Astrocyte (in vitro differentiated cells and primary cell): Measurements from ENCODE around the gene PRRC1. TPM values are rescaled to one million over a fixed set of nuclear protein-coding genes. Genes with fewer than 3 reads are reported as not detected.
A peak's percentile ranks its signal among the peaks of the same experiment; 100 is the strongest.

Experiments used
- DNase-seq: peaks from one replicate; pipeline ENCODE4 v3.0.0-alpha.2; 2010; ENCODE audit warnings: low read depth
- FAIRE-seq: peaks from 2 replicates; lab custom pipeline; 2011; peaks lifted over from hg19 to GRCh38; lab: Jason Lieb, UNC
- H2AFZ ChIP-seq: 2 replicates; pipeline ENCODE4 v1.6.0; 2012; ENCODE audit warnings: low read depth, low read length, inconsistent platforms
- H3K27ac ChIP-seq: 2 replicates; pipeline ENCODE4 v1.5.1; 2011; ENCODE audit warnings: low read depth, low read length, inconsistent platforms
- H3K27me3 ChIP-seq: 2 replicates; pipeline ENCODE4 v1.6.0; 2011; ENCODE audit warnings: low read length, inconsistent platforms; ENCODE audit not compliant: insufficient read depth
- H3K36me3 ChIP-seq: 2 replicates; pipeline ENCODE4 v1.5.1; 2011; ENCODE audit warnings: low read length, inconsistent platforms; ENCODE audit not compliant: insufficient read depth
- H3K4me1 ChIP-seq: 2 replicates; pipeline ENCODE4 v1.5.1; 2011; ENCODE audit warnings: low read length, inconsistent platforms; ENCODE audit not compliant: insufficient read depth
- H3K4me2 ChIP-seq: 2 replicates; pipeline ENCODE4 v1.6.0; 2012; ENCODE audit warnings: low read length, inconsistent platforms
- H3K4me3 ChIP-seq: 2 replicates; pipeline ENCODE4 v1.5.1; 2011; ENCODE audit warnings: low read depth, mild to moderate bottlenecking, low read length, inconsistent platforms; ENCODE audit not compliant: insufficient read depth
- H3K79me2 ChIP-seq: 2 replicates; pipeline ENCODE4 v1.6.0; 2012; ENCODE audit warnings: mild to moderate bottlenecking, low read length, inconsistent platforms; ENCODE audit not compliant: insufficient read depth
- H3K9ac ChIP-seq: 2 replicates; pipeline ENCODE4 v1.6.0; 2012; ENCODE audit warnings: mild to moderate bottlenecking, low read length, inconsistent platforms
- H3K9me3 ChIP-seq: 2 replicates; pipeline ENCODE4 v1.5.1; 2012; ENCODE audit warnings: low read depth, mild to moderate bottlenecking, low read length, inconsistent platforms; ENCODE audit not compliant: insufficient read depth
- H4K20me1 ChIP-seq: 2 replicates; pipeline ENCODE4 v1.6.0; 2012; ENCODE audit warnings: low read length, inconsistent platforms; ENCODE audit not compliant: insufficient read depth
- H3K27ac Mint-ChIP-seq: one replicate; pipeline ENCODE4 v1.8.0; 2021; ENCODE audit warnings: mild to moderate bottlenecking, mixed read lengths; ENCODE audit not compliant: unreplicated experiment
- H3K27me3 Mint-ChIP-seq: one replicate; pipeline ENCODE4 v1.8.0; 2021; ENCODE audit warnings: low read depth, mixed read lengths; ENCODE audit not compliant: unreplicated experiment
- H3K36me3 Mint-ChIP-seq: one replicate; pipeline ENCODE4 v1.8.0; 2021; ENCODE audit warnings: low read depth, mixed read lengths; ENCODE audit not compliant: unreplicated experiment
- H3K4me1 Mint-ChIP-seq: one replicate; pipeline ENCODE4 v1.8.0; 2021; ENCODE audit warnings: low read depth, mixed read lengths; ENCODE audit not compliant: unreplicated experiment
- H3K4me3 Mint-ChIP-seq: one replicate; pipeline ENCODE4 v1.8.0; 2021; ENCODE audit warnings: mild to moderate bottlenecking, moderate library complexity, mixed read lengths; ENCODE audit not compliant: unreplicated experiment
- H3K9me3 Mint-ChIP-seq: one replicate; pipeline ENCODE4 v1.8.0; 2021; ENCODE audit warnings: mild to moderate bottlenecking, mixed read lengths; ENCODE audit not compliant: unreplicated experiment
- EZH2 ChIP-seq: IDR thresholded peaks from 2 replicates; pipeline ENCODE4 v1.6.1; 2012; ENCODE audit warnings: mild to moderate bottlenecking, low read length, inconsistent platforms; ENCODE audit not compliant: insufficient read depth
- total RNA-seq: library from RNA; stranded (reverse); gene quantifications from 2 replicates; pipeline ENCODE4 v1.2.1, GENCODE V29; 2021
- TF ChIP-seq, protein P1 (sequence below): IDR thresholded peaks from 2 replicates; pipeline ENCODE4 v1.5.1; 2011; ENCODE audit warnings: low read depth, mild to moderate bottlenecking, inconsistent platforms, low read length, moderate library complexity; ENCODE audit not compliant: insufficient read depth

PRRC1 gene
- total RNA-seq, 1 donor from 2014 or later, result 131 TPM

DNA sequence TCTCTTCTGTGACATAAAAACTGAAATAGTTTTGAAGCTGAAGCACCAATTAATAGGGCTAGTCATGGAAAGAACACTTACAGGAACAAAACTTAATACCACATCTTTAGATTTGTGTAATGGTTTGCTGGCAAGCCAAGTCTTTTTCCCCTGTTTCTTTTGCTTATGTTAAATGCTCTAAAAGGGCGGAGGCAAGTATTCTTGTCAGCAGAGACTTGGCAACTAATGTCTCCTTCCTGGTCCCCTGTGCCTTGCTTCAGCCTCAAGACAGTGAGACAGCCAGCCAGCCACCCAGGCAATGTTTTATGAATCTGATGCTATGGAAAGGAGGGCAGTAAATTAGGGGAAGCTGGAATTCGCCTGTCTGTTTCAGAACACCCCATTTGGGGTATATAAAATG, 45.7 kb downstream of the PRRC1 start:
- peaks cover 8% of the 10 kb centered on the region for H3K36me3 Mint-ChIP-seq
- peaks cover 8% of the 10 kb centered on the region for H3K27me3 Mint-ChIP-seq
- H3K4me3 Mint-ChIP-seq, result no peak overlapping the region
- no peak overlapping the region for H3K9ac ChIP-seq
- TF ChIP-seq, protein P1, sequence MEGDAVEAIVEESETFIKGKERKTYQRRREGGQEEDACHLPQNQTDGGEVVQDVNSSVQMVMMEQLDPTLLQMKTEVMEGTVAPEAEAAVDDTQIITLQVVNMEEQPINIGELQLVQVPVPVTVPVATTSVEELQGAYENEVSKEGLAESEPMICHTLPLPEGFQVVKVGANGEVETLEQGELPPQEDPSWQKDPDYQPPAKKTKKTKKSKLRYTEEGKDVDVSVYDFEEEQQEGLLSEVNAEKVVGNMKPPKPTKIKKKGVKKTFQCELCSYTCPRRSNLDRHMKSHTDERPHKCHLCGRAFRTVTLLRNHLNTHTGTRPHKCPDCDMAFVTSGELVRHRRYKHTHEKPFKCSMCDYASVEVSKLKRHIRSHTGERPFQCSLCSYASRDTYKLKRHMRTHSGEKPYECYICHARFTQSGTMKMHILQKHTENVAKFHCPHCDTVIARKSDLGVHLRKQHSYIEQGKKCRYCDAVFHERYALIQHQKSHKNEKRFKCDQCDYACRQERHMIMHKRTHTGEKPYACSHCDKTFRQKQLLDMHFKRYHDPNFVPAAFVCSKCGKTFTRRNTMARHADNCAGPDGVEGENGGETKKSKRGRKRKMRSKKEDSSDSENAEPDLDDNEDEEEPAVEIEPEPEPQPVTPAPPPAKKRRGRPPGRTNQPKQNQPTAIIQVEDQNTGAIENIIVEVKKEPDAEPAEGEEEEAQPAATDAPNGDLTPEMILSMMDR, result no peak
- TF ChIP-seq EZH2, result no peak
- no peaks in the 10 kb centered on the region for H3K79me2 ChIP-seq
- DNase-seq, result no peak
- peaks cover 11% of the 10 kb centered on the region for H3K4me1 Mint-ChIP-seq
- no peaks in the 10 kb centered on the region for H3K9me3 Mint-ChIP-seq
- H3K4me3 ChIP-seq, result no peak overlapping the region
- H3K9me3 ChIP-seq, result no peaks in the 10 kb centered on the region
- H3K36me3 ChIP-seq, result no peaks in the 10 kb centered on the region
- no peaks in the 10 kb centered on the region for H4K20me1 ChIP-seq
- H3K27me3 ChIP-seq, result no peaks in the 10 kb centered on the region
- no peak overlapping the region for H3K27ac ChIP-seq
- no peak for FAIRE-seq
- H2AFZ ChIP-seq, result no peak overlapping the region
- peaks cover 6% of the 10 kb centered on the region for H3K4me1 ChIP-seq
- no peak overlapping the region for H3K4me2 ChIP-seq
- H3K27ac Mint-ChIP-seq, result no peak overlapping the region

DNA sequence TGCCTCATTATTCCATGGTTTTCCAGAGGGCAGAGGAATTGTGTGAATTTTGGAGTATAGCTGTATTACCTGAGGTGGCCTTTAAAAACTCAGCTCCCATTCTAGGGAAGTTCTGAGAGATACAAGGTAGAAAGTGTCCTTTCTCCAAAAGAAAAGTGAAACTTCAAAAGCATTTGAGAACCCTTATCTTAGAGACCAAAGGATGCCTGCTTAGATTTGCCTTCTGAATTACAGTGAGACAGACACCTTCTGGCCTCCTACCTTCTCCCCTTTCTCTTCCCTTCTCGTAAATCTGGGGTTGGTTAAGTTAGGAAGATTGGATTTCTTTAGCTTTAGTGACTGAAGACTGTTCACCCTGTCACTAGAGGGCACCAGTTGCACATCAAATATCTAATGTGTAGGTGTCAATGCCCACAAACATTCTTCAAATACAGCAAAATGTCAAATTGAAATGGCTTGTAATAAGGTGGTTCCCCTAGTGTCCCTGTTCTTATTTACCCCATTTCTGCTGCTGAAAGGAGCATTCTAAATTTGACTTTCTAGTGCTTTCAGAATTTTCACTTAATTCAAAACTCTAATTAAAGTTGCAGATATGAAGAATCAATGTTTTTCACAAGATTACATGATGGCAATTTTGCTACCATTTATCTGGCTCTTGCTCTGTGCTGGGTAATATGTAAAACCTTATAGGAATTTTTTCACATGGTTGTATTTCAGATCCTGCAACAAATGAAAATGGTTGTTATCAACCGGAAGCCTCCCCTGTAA, 46.7 kb downstream of the PRRC1 start:
- Mint-ChIP-seq H3K9me3 (no peaks in the 10 kb centered on the region), H3K4me3 (no peak overlapping the region), H3K27me3 (peaks cover 9% of the 10 kb centered on the region), H3K27ac (no peak overlapping the region), H3K4me1 (peaks cover 11% of the 10 kb centered on the region), H3K36me3 (peaks cover 2% of the 10 kb centered on the region)
- FAIRE-seq (peak; percentile 98), DNase-seq (peak; percentile 30)
- Histone ChIP-seq H3K4me1 (peaks cover 6% of the 10 kb centered on the region), H3K79me2 (no peaks in the 10 kb centered on the region), H3K36me3 (no peaks in the 10 kb centered on the region), H3K4me2 (no peak overlapping the region), H4K20me1 (no peaks in the 10 kb centered on the region), H3K9me3 (no peaks in the 10 kb centered on the region), H3K4me3 (no peak overlapping the region), H3K27ac (no peak overlapping the region), H3K27me3 (no peaks in the 10 kb centered on the region), H2AFZ (no peak overlapping the region), H3K9ac (no peak overlapping the region)
- TF ChIP-seq EZH2, result no peak
- TF ChIP-seq, protein P1, result peak; percentile 71

DNA sequence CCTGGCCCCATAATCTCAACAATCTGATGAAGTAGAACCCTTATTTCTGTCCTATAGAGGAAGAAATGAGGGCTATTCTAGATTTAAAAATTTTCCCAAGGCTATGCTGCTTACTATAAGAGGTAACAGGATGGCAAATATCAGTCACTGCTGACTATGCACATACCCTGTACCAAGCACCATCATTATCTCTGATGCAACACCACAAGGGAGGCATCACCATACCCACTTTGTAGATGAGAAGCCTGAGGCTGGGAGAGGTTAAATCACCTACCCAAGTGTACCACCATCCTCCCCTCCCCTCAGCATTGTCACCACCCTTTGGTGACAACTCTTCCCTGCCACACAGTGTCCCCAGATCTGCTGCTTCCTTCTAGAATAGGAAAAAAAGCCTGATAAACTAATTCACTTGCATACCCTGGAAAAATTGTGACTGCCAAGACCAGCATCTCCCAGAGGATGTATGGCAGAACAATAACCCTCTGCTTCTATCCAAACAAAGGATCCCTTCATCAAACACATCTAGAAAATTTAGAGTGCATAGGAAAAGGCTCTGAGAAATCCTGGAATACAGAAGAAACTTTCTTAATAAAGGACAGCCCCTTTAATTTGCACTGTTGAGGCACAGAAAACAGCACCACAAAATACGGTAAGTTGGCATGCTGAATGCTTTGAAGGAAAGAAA, 48.3 kb downstream of the PRRC1 start:
- no peaks in the 10 kb centered on the region for H4K20me1 ChIP-seq
- H3K79me2 ChIP-seq, result no peaks in the 10 kb centered on the region
- H3K9me3 ChIP-seq, result no peaks in the 10 kb centered on the region
- Mint-ChIP-seq H3K27me3 (peaks cover 9% of the 10 kb centered on the region), H3K4me3 (no peak overlapping the region), H3K27ac (no peak overlapping the region), H3K36me3 (no peaks in the 10 kb centered on the region), H3K4me1 (peaks cover 10% of the 10 kb centered on the region), H3K9me3 (peaks cover 7% of the 10 kb centered on the region)
- no peak overlapping the region for H3K27ac ChIP-seq
- DNase-seq (no peak), FAIRE-seq (no peak)
- no peak overlapping the region for H2AFZ ChIP-seq
- TF ChIP-seq, protein P1, result no peak
- no peak for TF ChIP-seq EZH2
- no peak overlapping the region for H3K4me3 ChIP-seq
- H3K27me3 ChIP-seq, result no peaks in the 10 kb centered on the region
- no peak overlapping the region for H3K4me2 ChIP-seq
- peaks cover 6% of the 10 kb centered on the region for H3K4me1 ChIP-seq
- H3K9ac ChIP-seq, result no peak overlapping the region
- H3K36me3 ChIP-seq, result no peaks in the 10 kb centered on the region
